Testis (tissue), 3 donors: ENCODE measurements around the gene YWHAH. TPM values are rescaled to one million over a fixed set of nuclear protein-coding genes. Genes with fewer than 3 reads are reported as not detected.

Experiments
- DNase-seq: peaks from one replicate; pipeline ENCODE4 v3.0.0-alpha.2; 2019
- H3K27ac ChIP-seq, 2 donors: fragments of 200-600 bp; sonication (generic); one replicate each; pipeline ENCODE4 v1.5.1; 2019
- H3K27me3 ChIP-seq: fragments of 200-600 bp; sonication (generic); one replicate; pipeline ENCODE4 v1.5.1; 2019
- H3K36me3 ChIP-seq: fragments of 200-600 bp; sonication (generic); one replicate; pipeline ENCODE4 v1.5.1; 2017; ENCODE audit warnings: low read depth; ENCODE audit errors: missing control alignments
- H3K4me1 ChIP-seq: fragments of 200-600 bp; sonication (generic); one replicate; pipeline ENCODE4 v1.5.1; 2019
- H3K4me3 ChIP-seq, 2 donors: fragments of 200-600 bp; sonication (generic); one replicate each; pipeline ENCODE4 v1.5.1; 2017 to 2019
- H3K9me3 ChIP-seq: fragments of 200-600 bp; sonication (generic); one replicate; pipeline ENCODE4 v1.5.1; 2017
- POLR2A ChIP-seq: fragments of 450-650 bp; IDR thresholded peaks from one replicate; pipeline ENCODE4 v1.6.1; 2017; ENCODE audit warnings: antibody characterized with exemption, mild to moderate bottlenecking, moderate library complexity
- WGBS, 2 donors: methylation state at CpG; one replicate each; pipeline ENCODE4 v1.1.5; 2018; 5-methylcytosine and 5-hydroxymethylcytosine counted together
- intact Hi-C: fragments of 100-400 bp; cut with DNase I; formaldehyde crosslinking; loops from one replicate; pipeline ENCODE4 v1.15.1; 2023; ENCODE audit warnings: low total_unique reads
- polyA plus RNA-seq: library from polyadenylated mRNA; stranded (reverse); fragments of 350-450 nt; fragmentation: Illumina TruSeq; extraction: RNeasy Lipid Tissue Mini Kit (QIAGEN cat#74804); gene quantifications from one replicate; pipeline ENCODE4 v1.2.3, GENCODE V29; 2014; ENCODE audit warnings: low read depth, low replicate concordance; ENCODE audit not compliant: insufficient read depth
- total RNA-seq, 2 donors: library from RNA; depleted of rRNA; stranded (reverse); fragments of >200 nt; gene quantifications; one replicate each; pipeline ENCODE4 v1.2.3, GENCODE V29; 2016
- TF ChIP-seq, protein P1 (sequence below), 3 experiments: fragments of 450-650 bp in 2 of 3; fragments of 200-600 bp in 1 of 3; sonication (generic) in 1 of 3; IDR thresholded peaks; one replicate each; pipeline ENCODE4 v1.5.1; 2016 to 2019; ENCODE audit warnings: antibody characterized with exemption in 3 of 3, mild to moderate bottlenecking in 2 of 3, moderate library complexity in 1 of 3

YWHAH gene
- total and polyA plus RNA-seq, 3 donors from 2014 or later: 27.2 to 48.9 (median 47.6) TPM

DNA sequence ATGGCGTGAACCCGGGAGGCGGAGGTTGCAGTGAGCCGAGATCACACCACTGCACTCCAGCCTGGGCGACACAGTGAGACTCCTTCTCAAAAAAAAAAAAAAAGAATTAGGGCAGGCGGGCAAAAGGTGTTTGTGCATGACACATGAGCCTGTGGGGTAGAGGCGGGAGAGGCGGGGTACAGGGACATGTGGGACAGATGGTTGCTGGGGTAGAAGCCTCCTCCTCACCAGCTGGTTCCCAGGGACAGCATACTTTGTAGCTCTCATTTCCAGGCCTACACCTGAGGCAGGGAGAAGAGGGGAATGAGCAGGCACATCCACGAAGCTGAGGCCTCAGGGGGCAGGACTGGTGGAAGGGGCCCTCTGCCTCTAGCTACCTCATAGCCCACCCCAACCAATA is 23.7 kb downstream of the YWHAH start:
- Histone ChIP-seq H3K4me3 (no peak overlapping the region), H3K27me3 (no peaks in the 10 kb centered on the region), H3K9me3 (no peaks in the 10 kb centered on the region), H3K4me1 (peaks cover 4% of the 10 kb centered on the region), H3K27ac (no peak overlapping the region), H3K36me3 (no peaks in the 10 kb centered on the region)
- no peak for DNase-seq
- intact Hi-C loops: no loop called here
- WGBS, 2 donors: 90 to 93% methylated on average over 9 of the region's 9 CpGs
- TF ChIP-seq, protein P1, sequence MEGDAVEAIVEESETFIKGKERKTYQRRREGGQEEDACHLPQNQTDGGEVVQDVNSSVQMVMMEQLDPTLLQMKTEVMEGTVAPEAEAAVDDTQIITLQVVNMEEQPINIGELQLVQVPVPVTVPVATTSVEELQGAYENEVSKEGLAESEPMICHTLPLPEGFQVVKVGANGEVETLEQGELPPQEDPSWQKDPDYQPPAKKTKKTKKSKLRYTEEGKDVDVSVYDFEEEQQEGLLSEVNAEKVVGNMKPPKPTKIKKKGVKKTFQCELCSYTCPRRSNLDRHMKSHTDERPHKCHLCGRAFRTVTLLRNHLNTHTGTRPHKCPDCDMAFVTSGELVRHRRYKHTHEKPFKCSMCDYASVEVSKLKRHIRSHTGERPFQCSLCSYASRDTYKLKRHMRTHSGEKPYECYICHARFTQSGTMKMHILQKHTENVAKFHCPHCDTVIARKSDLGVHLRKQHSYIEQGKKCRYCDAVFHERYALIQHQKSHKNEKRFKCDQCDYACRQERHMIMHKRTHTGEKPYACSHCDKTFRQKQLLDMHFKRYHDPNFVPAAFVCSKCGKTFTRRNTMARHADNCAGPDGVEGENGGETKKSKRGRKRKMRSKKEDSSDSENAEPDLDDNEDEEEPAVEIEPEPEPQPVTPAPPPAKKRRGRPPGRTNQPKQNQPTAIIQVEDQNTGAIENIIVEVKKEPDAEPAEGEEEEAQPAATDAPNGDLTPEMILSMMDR (IDR thresholded peaks at IDR 0.05): no peak
- no peak for TF ChIP-seq POLR2A

DNA sequence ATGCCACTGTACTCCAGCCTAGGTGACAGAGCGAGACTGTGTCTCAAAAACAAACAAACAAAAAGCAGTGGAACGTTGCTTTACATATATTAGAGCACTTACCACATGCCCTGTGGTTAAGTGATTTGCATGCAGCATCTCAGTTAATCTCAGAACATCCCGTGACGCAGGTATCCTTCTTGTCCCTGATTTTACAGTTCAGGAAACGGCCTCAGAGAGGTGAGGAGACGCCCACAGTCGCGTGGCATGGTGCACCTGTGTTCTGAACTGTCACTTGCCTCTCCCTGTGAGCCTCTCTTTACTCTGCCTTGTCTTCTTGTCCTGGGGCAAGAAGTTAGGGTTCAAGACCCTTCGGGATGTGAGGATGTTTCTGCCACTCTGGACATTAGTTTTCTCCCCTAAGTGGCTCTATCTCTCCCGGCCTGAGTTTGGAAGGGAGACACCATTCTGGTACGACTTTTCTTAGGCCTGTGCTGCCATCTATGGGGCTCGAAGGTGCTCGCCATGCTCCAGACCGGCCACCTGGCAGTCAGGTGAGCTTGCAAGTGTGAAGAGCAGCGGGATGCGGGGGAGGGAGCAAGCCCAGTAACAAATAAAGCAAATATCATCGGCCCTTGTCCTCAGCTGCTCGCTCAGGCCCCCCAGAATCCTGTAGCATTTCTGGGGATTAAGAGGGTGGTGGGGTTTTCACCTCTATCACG is 25.6 kb downstream of the YWHAH start:
- no peaks in the 10 kb centered on the region for H3K36me3 ChIP-seq
- H3K9me3 ChIP-seq: no peaks in the 10 kb centered on the region
- peaks cover 4% of the 10 kb centered on the region for H3K4me1 ChIP-seq
- no peak for TF ChIP-seq POLR2A
- TF ChIP-seq, protein P1 (IDR thresholded peaks at IDR 0.05): peak in 1 of 3 experiments; percentile 45
- H3K27me3 ChIP-seq: no peaks in the 10 kb centered on the region
- H3K4me3 ChIP-seq: peak overlapping the region; percentile 47 to 50
- WGBS, 2 donors: 24 to 28% methylated on average over 19 of the region's 19 CpGs
- intact Hi-C loops: no loop called here
- no peak overlapping the region for H3K27ac ChIP-seq
- DNase-seq: peak; percentile 75

DNA sequence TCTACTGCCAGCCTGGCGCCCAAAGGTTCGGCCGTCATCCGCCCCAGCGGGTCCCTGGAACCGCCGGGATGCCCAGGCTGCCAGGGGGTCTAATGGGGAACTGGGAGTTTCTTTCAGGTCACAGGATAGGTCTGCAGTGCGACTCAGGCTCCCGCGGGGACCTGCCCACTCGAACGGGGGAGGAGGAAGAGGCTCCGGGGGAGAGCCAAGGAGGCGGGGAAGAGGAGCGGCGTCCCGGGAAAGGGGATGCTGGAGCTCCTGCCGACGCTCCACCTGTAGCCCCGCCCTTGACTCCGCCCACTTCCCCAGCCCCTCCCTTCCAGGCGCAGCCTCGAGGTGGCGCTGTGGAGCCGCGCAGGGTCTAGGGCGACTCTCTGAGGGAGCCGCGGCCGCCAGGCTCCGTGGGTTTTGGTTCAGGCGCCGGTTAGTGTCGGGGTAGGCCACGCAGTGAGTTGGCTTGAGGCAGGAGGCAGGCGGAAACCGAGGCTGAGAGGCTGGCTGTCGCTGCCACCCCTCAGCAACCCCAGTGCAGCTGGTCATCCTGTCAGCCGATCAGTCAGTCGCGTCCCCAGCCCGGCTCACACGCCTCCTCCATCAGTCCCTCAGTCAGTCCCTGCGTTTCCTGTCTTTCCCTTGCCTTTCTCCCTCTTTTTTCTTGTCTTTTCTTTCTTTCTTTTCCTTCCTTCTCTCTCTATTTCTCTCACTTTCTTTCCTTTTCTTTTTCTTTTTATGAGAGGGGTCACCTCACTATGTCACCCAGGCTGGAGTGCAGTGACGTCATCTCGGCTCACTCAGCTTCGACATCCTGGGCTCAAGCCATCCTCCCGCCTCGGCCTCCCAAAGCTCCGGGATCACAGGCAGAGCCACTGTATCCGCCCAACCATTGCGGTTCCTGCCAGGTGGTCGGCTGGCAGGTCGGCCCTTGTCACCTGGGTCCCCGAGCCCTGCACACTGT is 26.4 kb downstream of the YWHAH start:
- Histone ChIP-seq H3K4me3 (peak overlapping the region; percentile 47 to 50), H3K27ac (no peak overlapping the region), H3K4me1 (peaks cover 4% of the 10 kb centered on the region), H3K27me3 (no peaks in the 10 kb centered on the region), H3K9me3 (no peaks in the 10 kb centered on the region), H3K36me3 (no peaks in the 10 kb centered on the region)
- DNase-seq: peak; percentile 90
- intact Hi-C loops: no loop called here
- TF ChIP-seq, protein P1 (IDR thresholded peaks at IDR 0.05): peak; percentile 60 to 91 (median 88)
- TF ChIP-seq POLR2A: no peak
- WGBS, 2 donors: 10 to 26% methylated on average over 27 to 54 of the region's 55 CpGs

DNA sequence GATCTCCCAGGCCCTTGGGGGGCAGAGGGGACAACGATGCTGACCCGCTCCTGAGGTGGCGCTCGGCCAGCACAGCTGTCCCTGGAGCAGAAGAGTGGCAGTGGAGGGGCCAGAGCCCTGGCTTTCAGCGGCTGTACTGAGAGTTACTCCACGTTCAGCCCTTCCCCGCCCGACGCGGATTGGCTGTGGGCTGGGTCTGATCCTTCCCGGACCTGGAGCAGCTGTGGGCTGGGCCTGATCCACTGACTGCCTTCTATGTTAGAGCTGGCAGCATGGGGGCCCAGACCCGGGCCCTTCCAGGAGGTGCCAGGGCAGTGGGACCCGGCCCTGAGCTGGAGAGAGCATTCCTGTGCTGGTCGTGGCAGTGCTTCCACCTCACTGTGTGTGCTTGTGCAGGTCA is 27.8 kb downstream of the YWHAH start:
- Histone ChIP-seq H3K27ac (no peak overlapping the region), H3K4me3 (no peak overlapping the region), H3K36me3 (no peaks in the 10 kb centered on the region), H3K27me3 (no peaks in the 10 kb centered on the region), H3K4me1 (peaks cover 4% of the 10 kb centered on the region), H3K9me3 (no peaks in the 10 kb centered on the region)
- no peak for DNase-seq
- 60 to 72% methylated on average over 11 to 14 of the region's 14 CpGs for WGBS, 2 donors
- TF ChIP-seq POLR2A: no peak
- TF ChIP-seq, protein P1 (IDR thresholded peaks at IDR 0.05): no peak
- intact Hi-C loops: no loop called here
